Measurements from ENCODE around the gene PARVB. TPM values are rescaled to one million over a fixed set of nuclear protein-coding genes. Genes with fewer than 3 reads are reported as not detected.

Gene PARVB
- total and polyA plus RNA-seq, 10 of the 15 experiments (the other 5 are each of a cell fraction or from before 2014, with no cell fraction given) = 5.2 to 264 (median 76.0) TPM

- TF ChIP-seq NFYA (IDR thresholded peaks at IDR 0.05; ENCODE audit: borderline replicate concordance, low read depth, low read length) (no peak), SREBF1 (IDR thresholded peaks at IDR 0.05; ENCODE audit: low read length) (no peak), ZZZ3 (IDR thresholded peaks at IDR 0.05; ENCODE audit: control insufficient read depth, insufficient read length, low read depth) (no peak), CBX3 (IDR thresholded peaks at IDR 0.05; ENCODE audit: borderline replicate concordance, low read depth) (no peak), USF1 (IDR thresholded peaks at IDR 0.05; ENCODE audit: borderline replicate concordance, extremely low read length, insufficient read depth, low read depth, low read length) (no peak), SMAD5 (IDR thresholded peaks at IDR 0.05; ENCODE audit: low read depth) (no peak), ZNF274 (IDR thresholded peaks at IDR 0.05; ENCODE audit: insufficient read depth, insufficient read length) (no peak), ZNF207 (IDR thresholded peaks at IDR 0.05; ENCODE audit: borderline replicate concordance) (no peak), SPI1 (IDR thresholded peaks at IDR 0.05; ENCODE audit: borderline replicate concordance, insufficient read depth, low read depth, low read length) (no peak), CEBPZ (IDR thresholded peaks at IDR 0.05; ENCODE audit: low read depth, low read length) (no peak), TBL1XR1 (IDR thresholded peaks at IDR 0.05; ENCODE audit: low read depth, low read length) (no peak), ZNF622 (IDR thresholded peaks at IDR 0.05) (no peak), RBBP5 (conservative IDR thresholded peaks at IDR 0.05) (no peak), KLF5 (IDR thresholded peaks at IDR 0.05; ENCODE audit: partially characterized antibody) (no peak), EZH2 (IDR thresholded peaks at IDR 0.05; ENCODE audit: borderline replicate concordance, control insufficient read depth, low read depth, low read length) (no peak), MXI1 (IDR thresholded peaks at IDR 0.05; ENCODE audit: low read depth, low read length) (peak; percentile 39; the same call in 1 of the 2 replicates), ZBTB33 (IDR thresholded peaks at IDR 0.05) (no peak), JUND (IDR thresholded peaks at IDR 0.05; ENCODE audit: low read depth, low read length) (no peak), SUZ12 (IDR thresholded peaks at IDR 0.05; ENCODE audit: unreplicated experiment) (no peak), HDGF (IDR thresholded peaks at IDR 0.05) (peak; percentile 85; the same call in 1 of the 2 replicates), ZNF384 (IDR thresholded peaks at IDR 0.05; ENCODE audit: borderline replicate concordance, low read depth, low read length) (no peak), TCF12 (IDR thresholded peaks at IDR 0.05; ENCODE audit: low read depth, low read length) (peak; percentile 94), YBX1 (IDR thresholded peaks at IDR 0.05) (no peak)
These were observed 18.4 kb downstream of the PARVB start (continued) for GRCh38 chr22:44042249-44043218.

All from GM12878 (cell line).